HG02623 (cell line): ENCODE results near the gene ARHGAP40.

ENCODE experiments used
- ATAC-seq: cut with Tn5 transposase; IDR thresholded peaks from one replicate; pipeline ENCODE4 v1.9.1; 2021; ENCODE audit warnings: moderate library complexity; ENCODE audit not compliant: unreplicated experiment

ARHGAP40 gene

DNA sequence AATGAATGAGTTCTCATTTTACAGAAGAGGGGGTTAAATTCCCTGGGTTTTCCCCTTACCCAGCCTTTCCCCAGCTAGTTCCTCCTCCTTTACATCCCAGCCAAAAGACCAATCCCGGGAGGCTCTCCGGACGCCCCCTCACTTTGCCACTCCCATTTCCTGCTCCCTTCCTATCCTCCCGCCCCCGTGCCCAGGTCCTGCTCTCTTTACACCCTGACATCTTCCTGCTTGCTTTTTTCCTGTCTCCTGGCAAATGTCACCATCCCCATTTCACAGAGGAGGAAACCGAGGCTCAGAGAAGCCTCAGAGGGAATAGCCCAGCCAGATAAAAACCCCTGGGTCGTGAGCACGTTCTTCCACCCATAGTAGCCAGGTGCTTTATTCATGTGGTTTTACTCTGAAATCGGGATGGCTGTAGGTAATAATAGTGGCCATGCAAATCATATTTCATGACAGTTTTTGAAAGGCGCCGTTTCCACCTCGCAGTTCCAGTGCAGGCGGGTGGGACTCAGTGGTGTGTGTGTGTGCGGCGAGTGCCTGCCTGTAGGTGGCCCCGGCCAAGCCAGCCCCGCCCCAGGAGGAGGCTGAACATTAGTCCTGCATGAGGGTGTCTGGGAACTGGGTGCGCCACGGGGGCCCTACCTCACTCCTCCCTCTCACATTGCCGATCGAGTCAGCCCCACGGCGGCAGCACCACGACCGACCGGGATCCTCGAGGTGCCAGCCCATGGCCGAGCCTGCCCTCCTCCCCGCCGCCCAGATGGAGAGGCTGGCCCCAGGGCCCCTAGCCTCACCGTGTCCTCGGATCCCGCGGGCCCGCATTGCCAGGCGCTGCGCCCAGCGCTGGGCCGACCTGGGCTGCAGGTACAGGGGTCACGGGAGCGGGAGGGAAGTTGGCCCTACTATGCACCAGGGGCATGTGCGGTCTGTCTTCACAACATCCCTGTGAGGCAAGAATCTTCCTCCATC, at the start of gene ARHGAP40:
Gene ARHGAP40, plus strand, starts transcription at position 594 of the 969 bp plus-strand sequence.
- ATAC-seq: no peak

DNA sequence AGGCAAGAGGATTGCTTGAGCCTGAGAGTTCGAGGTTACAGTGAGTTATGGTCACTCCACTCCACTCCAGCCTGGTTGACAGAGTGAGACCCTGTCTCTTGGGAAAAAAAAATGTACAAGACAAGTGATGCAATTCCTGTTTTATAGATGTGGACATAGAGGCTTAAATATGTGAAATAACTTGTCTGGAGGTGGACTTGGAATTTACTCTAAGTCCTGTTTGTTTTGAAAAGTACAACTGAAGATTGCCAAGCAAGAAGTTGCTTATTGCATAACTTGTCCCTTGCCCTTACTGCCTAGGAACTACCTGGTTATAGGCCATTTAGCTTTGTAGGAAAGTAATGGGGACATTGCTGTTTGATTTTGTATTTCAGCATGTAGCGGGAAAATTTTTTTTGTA, 46.6 kb upstream of the ARHGAP40 start:
- no peak for ATAC-seq

DNA sequence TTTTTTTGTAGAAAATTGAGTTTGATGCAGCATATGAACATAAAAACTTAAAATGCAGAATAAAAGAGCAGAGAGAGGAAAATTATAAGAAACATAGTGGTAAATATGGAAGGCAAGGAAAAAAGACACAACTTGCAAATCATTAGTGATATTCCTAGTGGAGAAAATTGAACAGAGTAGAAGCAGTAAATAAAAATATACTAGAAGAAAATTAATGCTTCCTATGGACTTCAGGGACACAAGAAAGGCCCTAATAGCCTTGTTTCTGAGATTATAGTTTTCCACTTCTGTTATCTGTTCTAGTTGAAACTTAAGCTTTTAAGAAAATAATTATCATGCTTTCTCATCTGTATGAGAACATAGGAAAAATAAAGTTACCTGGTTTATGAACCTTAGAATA, 46.2 kb upstream of the ARHGAP40 start:
- no peak for ATAC-seq

DNA sequence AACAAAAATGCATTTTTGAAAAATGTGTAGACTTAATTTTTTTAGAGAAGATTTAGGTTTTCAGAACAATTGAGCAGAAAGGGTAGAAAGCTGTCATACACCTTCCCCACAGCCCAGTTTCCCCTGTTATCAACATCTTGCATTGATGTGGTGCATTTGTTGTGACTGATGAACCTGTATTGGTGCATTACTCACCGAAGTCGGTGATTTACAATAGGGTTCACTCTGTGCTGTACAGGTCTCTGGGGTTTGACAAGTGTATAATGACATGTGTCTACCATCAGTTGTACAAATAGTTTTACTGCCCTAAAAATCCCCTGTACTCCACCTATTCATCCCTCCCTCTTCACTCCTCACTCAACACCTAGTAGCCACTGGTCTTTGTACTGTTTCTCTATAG, 44.4 kb upstream of the ARHGAP40 start:
- no peak for ATAC-seq

DNA sequence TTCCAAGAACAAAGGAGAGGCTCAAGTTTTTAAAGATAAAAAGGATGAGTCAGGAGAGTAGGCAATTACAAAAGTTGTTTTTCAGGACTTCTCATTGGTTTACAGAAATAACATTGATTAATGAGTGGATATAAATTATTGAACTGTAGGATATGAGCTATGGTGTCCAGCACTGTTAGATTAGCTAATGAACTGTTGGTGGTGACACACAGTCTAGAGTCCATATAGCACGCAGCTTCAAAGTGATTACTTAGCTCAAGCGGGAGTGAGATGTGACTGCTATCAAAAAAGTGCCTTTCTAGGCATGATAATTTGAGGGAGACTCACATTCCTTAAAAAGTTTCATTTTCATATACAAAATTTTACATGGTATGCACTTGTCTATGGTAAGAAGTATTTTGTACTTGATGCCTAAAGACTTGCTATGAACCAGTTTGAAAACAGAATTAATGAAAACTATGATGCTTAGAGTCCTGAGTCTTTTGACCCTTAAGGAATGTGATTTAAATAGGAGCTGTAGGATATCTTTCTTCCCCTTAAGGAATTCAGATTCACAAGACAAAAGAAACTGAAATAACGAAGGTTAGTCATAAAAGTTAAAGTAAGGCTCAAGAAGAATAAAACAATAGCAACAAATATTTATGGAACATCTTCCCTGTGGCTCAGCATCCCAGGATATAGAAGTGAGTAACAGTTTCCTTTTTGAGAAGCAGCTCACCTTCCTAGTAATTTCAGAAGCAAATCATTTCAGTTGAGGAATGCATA, 42.8 kb upstream of the ARHGAP40 start:
- ATAC-seq: no peak

DNA sequence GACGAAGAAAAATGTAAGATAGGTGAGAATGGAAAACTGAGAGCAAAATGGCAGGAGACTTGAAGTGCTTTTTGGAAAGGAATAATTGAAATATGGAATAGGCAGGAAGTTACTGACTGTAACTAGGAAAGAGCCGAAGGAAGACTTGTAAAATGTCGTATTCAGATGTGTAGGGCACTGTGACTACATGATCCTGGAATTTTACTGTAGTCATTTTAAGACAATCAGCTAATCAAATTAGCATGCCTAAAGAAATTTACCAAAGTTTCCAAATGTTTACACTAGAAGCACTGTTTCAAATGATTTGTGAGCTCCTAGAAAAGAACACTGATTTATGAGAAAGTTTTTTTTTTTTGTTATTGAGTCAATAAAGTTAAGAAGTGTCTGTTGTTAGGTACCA, 41.8 kb upstream of the ARHGAP40 start:
- ATAC-seq: no peak

DNA sequence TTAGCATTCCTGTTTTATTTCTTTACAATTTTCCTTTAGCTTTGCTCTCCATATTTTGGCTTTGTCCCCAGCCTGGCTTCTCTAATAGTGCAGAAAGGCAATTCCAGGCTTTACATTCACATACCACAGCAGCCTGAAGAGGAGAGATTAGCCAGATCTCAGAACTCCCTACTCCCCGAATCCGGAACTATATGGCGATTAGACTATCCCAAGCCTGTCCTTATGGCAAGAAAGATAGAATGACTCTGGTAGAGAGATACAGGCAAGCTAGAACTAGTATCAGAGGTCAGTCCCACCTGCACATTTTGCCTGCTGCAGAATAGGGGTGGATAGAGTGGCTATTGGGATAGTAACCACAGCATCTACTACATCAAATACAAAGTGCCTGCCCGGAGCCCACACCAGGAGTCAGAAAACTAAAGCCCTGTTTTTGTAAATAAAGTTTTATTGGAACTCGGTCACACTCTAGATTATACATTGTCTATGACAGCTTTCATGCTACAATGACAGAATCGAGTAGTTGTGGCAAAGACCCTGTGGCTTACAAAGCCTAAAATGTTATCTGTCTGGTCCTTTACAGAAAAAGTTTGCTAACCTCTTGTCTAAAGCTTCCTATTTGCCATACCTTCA, 37.7 kb upstream of the ARHGAP40 start:
- no peak for ATAC-seq

DNA sequence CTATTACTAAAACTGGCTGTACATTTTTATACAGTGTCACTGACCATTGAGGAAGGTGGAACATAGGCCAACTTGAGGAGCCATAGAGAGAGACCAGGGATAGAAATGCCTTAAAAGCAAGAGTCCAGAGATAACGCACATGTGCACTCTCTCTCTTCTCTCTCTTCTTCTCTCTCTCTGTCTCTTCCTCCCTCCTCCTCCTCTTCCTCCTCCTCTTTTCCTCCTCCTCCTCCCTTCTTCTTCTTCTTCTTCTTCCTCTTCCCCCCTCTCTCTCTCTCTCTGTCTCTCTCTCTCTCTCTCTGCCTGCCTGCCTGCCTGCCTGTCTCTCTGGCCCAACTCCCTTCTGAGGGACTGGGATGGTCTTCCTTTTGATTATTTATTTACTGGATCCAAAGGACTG, 36.9 kb upstream of the ARHGAP40 start:
- ATAC-seq: no peak

DNA sequence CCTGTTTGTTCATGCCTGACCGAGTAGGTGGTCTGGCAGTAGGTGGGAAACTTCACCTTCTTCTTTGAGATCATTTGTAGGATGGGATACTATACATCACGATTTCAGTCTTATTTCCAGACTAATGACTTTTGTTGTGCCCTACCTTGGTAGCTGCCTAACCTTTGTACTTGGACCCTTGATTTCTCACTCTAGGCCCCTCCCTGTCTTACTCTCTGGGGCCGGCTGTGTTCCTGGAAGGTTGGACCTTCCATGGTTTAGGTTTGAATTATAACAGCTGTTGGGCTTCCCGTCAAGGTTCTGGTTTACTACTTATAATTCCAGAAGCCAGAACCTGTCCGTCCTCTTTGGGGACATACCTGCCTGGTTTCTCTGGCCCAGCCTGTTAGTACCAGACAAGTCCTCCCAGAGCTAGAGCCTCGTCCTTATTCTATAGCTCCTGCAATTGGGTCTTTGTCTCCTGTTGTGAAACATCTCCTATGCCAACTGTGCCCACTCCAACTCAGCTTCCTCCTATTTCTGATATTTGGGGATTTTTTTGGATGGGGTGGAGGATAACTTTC, 35.5 kb upstream of the ARHGAP40 start:
- ATAC-seq: no peak

DNA sequence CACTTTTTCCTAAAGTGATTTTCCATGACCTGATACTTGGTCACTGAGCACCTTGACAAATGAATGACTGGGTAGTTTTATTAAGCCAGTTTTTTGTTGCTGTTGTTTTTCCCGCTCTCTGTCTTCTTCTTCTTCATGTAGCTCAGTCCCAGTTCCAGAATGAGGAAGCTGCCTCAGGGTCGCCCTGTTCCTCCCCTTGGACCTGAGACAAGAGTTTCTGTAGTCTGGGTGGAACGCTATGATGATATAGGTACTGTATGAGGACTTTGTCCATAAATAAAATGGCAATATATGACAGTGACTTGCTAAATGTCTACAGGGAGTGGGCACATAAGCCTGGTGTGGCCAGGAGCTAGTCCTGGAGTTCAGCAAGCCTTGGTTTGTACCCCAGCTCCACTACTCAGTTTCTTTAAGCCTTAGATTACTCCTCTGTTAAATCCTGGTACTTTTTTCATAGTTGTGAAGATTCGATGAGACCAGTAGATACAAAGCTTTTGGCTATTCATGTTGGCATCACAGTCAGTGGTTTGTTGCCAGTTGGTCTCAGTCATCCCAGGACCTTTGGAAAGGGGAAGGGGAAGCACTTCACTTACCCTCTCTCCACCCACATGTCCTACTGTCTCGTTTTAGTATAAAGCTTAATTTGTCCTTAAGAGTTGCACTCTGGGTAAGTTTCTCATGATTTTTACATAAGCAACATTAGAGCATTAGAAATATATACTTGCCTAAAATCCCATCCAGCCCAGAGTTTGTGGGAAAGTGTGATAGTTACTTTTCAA, 31.7 kb upstream of the ARHGAP40 start:
- no peak for ATAC-seq

DNA sequence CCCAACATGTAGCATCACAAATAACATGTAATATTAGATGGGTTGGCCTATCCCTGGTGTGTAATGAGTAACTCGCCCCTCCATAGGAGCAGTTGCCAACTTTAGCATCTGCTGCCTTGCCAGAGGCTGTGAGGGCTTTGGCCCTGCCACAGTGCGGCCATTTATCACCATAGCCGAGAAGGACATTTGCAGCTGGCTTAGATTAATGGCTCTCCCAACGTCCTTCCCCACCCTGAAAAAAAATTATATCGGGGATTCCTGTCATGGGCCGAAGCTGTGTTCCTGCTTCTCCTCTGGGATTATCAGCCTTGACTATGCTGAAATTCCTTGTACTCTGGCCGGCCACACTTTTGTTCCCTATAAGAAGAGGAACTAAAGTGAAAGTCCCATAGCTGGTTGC, 28.2 kb upstream of the ARHGAP40 start:
- no peak for ATAC-seq

DNA sequence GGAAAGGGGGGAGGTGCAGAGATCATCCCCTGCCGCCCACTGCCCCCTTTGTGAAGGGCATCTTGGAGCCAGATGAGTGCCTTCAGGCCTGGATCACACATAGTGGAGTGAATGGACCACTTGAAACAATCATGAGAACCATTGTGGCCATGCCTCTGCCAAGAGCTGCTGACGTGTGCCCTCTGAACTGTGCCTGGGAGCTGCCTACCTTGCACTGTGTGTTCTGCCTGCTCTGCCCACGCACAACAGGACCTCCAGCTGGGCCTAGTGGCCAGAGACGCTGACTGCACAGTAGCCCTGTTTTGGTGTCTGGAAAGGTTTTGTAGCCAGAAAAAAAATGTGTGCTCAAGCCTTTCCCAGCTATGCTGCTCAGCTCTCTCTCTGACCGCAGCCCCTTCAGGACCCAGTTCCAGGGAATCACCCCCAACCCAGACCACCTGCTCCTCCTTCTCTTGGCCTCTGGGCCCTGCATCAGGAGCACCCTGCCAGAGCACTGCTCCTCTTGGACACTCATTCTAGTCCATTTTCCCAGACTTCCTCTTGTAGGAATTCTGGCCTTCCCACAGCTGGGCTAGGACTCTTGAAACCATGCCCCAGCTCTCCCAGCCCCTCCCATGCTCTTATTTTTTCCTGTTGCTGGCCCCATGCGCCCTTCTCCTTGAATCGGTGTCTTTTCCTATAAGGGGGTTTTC, 22.2 kb upstream of the ARHGAP40 start:
- no peak for ATAC-seq

DNA sequence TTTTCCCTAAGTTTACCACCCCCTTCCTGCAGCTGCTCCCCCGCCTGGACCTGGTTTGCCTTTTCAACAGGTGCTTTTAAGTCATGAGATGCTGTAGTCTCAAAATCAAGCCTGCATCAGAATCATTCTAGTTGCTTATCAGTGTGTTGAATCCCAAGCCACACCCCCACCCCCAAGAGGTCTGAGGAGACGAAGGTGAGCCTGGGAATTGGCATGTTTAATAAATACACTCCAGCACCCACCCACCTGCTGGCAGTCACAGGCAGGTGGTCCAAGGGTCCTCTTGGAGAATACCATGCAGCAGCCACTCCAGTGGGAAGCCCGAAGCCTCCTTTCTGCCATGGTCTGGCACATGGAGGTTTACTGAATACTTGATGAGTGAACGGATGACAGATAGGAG, 21.7 kb upstream of the ARHGAP40 start:
- no peak for ATAC-seq

DNA sequence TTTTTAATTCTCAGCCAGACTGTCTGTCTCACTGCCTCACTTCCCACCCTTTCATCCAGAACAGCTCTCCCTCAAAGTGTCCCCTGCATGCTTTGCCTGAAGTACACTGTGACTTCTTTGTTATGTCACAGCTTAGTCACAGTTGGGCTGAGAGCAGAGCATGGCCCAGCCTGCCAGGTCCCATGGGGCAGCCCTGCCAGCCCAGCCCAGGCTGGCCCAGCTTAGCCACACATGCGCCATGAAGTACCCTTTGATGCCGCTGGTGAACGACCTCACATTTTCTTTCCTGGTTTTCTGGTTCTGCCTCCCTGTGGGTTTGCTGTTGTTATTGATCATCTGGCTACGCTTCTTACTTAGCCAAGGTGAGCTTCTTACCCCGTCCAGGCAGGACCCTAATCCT, 20.6 kb upstream of the ARHGAP40 start, which contains the start of gene ADIG:
Gene ADIG, plus strand, starts transcription at position 185 of the 400 bp plus-strand sequence. Its CDS starts 54 bp downstream, at position 239.
- ATAC-seq: no peak

DNA sequence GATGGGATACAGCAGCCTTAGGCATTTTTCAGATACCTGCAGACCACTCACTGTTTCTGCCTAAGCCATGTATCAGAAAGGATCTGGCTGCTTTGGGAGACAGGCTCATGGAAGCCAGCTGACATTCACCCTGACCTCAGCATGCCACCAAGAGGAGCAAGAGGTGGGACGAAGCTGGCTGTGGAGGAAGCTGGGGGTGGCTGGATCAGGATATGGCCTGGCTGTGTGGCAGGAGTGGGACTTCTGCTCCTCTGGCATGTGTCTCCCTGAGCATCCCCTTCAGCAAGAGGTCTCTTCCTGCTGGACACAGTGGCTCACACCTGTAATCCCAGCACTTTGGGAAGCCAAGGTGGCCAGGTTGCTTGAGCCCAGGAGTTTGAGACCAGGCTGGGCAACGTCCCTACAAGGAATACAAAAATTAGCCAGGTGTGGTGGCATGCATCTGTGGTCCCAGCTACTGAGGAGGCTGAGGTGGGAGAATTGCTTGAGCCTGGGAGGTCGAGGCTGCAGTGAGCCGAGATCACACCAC, 19.7 kb upstream of the ARHGAP40 start:
- no peak for ATAC-seq

DNA sequence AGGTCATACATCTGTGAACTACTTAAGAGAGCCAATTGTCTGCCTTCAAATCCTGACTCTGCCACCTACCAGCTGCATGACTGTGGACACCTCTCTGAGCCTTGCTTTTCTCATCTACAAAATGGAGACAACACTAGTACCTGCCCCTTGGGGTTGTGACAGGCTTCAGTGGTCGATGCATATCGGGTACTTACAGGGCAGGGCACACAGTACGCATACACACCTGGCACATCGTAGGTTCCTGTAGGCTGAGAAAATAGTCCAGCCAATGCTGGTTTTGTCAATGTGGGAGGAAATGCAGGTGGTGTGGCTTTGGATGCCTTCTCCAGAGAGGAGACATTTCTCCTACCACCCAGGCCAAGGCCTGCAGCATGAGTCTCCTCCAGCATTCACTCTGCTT, 18.3 kb upstream of the ARHGAP40 start:
- no peak for ATAC-seq

DNA sequence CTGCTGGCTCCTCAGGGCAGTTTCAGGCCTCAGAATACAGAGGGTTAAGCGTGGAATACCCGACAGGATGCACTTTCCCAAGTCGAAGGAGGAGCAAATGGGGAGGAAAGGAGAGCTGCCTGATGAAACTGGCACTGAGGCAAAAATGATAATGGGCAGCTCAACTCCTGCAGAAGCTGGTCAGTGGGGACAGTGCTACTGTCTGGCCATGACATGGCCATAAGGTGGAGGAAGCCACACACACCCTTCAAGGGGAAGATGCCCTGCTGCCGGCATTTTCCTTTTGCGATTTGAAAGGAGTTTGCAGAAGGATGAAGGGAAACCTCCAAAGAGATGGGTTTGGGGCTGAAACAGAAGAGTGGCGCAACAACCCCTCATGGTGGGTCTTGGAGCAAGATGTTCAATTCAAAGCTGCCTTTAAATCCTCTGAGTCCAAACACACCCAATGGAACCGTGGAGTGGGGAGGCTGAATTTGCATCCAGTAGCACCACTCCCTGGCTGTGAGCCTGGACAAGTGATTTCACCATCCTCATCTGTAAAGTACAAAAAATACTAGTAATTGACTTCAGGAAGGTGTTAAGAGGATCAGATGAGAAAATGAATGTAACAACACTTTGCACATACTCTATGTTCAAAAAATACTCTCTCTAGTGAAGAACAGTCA, 17.4 kb upstream of the ARHGAP40 start:
- ATAC-seq: no peak

DNA sequence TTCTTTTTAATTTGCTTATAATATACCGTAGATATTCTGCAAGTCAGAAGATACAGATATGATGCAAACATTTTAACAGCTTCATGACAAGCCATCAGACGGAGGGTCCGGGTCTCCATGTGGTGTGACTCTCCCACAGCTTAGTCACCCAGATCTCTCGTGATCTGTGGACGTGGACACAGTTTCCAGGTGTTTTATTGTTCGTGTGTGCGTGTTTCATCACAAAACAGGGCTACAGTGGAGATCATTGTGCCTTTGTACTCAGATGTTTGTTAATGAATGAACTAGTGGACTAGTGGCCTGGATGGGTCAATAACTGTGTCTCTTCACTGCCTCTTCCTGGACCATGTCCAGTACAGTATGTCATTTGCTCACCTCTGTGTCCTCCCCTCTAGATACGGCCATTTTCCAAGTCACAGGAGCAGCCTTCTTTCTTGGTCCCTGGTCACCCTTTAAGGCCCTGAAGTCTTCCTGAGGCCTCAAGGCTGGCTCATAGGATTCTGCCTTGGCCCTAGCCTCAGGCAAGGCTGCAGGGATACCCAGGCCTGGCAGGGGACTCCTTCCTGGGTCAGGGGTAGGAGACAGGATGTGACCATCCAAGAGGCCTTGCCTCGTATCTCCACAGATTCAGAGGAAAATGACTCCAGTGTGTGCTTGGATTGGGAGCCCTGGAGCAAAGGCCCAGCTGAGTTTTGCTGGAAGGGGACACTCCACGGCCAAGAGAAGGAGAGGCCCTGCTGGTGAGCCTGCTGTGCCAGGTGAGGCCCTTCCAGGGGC, 16.0 kb upstream of the ARHGAP40 start:
- ATAC-seq: no peak
